ENCODE results near the gene PORCN. TPM values are rescaled to one million over a fixed set of nuclear protein-coding genes. Genes with fewer than 3 reads are reported as not detected.

PORCN gene
- total and polyA plus RNA-seq, 4 donors: 0.70 to 4.9 (median 2.8) TPM

GRCh38 chrX:48569958-48570357 is 61.2 kb downstream of the PORCN start:
- Histone ChIP-seq H3K4me1 (ENCODE audit: control insufficient read depth in 4 of 4, insufficient read depth in 4 of 4, low read length in 3 of 4) (peaks cover 0 to 4% (median 0%) of the 10 kb centered on the region in 4 donors), H3K9ac (ENCODE audit: low read depth in 1 of 2, low read length in 2 of 2) (no peak overlapping the region), H3K9me3 (ENCODE audit: control insufficient read depth in 4 of 4, low read length in 3 of 4) (no peaks in the 10 kb centered on the region), H3K36me3 (ENCODE audit: control insufficient read depth in 4 of 4, insufficient read depth in 3 of 4, low read depth in 1 of 4, low read length in 3 of 4) (no peaks in the 10 kb centered on the region), H3K4me3 (ENCODE audit: low read depth in 1 of 3, low read length in 3 of 3) (no peak overlapping the region), H3K27me3 (ENCODE audit: control insufficient read depth in 4 of 4, insufficient read depth in 4 of 4, low read length in 3 of 4) (no peaks in the 10 kb centered on the region), H3K27ac (ENCODE audit: low read depth in 1 of 2, low read length in 2 of 2) (no peak overlapping the region)
- DNase-seq (ENCODE audit: low spot score): no peak
- TF ChIP-seq YY1 (IDR thresholded peaks at IDR 0.05): no peak
- WGBS: 67% methylated on average over 1 of the region's 1 CpG

Other genes starting within 250 kb of the PORCN start
- gene SSX3, start 152.3 kb upstream of the PORCN start, total RNA-seq: not detected
- gene SSX3, start 152.3 kb upstream of the PORCN start, polyA plus RNA-seq: not detected
- gene SSX4, start 125.5 kb upstream of the PORCN start, total RNA-seq: not detected
- gene SSX4, start 125.5 kb upstream of the PORCN start, polyA plus RNA-seq: not detected
- gene SSX4B, start 97.0 kb upstream of the PORCN start, total RNA-seq: not detected
- gene SSX4B, start 97.0 kb upstream of the PORCN start, polyA plus RNA-seq: not detected
- 10 to 100 TPM in 1 of 2 donors, under 1 TPM in 1; 0.25 to 81.3 TPM for gene SLC38A5, start 38.7 kb upstream of the PORCN start, total RNA-seq
- gene SLC38A5, start 38.7 kb upstream of the PORCN start, polyA plus RNA-seq: under 1 TPM; 0.38 to 0.53 TPM
- gene FTSJ1, start 32.8 kb upstream of the PORCN start, total RNA-seq: 10 to 100 TPM; 13.3 to 21.8 TPM
- gene FTSJ1, start 32.8 kb upstream of the PORCN start, polyA plus RNA-seq: 10 to 100 TPM; 14.3 to 19.6 TPM
- 100 to 1,000 TPM; 304 to 362 TPM for gene EBP, start 12.8 kb downstream of the PORCN start, total RNA-seq
- 100 to 1,000 TPM; 376 to 474 TPM for gene EBP, start 12.8 kb downstream of the PORCN start, polyA plus RNA-seq
- 1 to 10 TPM; 3.2 to 3.5 TPM for gene TBC1D25, start 30.7 kb downstream of the PORCN start, total RNA-seq
- gene TBC1D25, start 30.7 kb downstream of the PORCN start, polyA plus RNA-seq: 1 to 10 TPM; 2.6 to 5.8 TPM
- 10 to 100 TPM; 81.0 to 87.3 TPM for gene RBM3, start 65.5 kb downstream of the PORCN start, total RNA-seq
- 10 to 100 TPM; 28.6 to 43.2 TPM for gene RBM3, start 65.5 kb downstream of the PORCN start, polyA plus RNA-seq
- gene WDR13, start 88.5 kb downstream of the PORCN start, total RNA-seq: 10 to 100 TPM; 25.4 to 39.8 TPM
- 10 to 100 TPM; 37.2 to 73.7 TPM for gene WDR13, start 88.5 kb downstream of the PORCN start, polyA plus RNA-seq
- 1 to 10 TPM; 5.1 to 5.6 TPM for gene WAS, start 174.8 kb downstream of the PORCN start, total RNA-seq
- gene WAS, start 174.8 kb downstream of the PORCN start, polyA plus RNA-seq: 1 to 10 TPM; 1.0 to 3.1 TPM
- 1 to 10 TPM; 4.0 to 5.8 TPM for gene SUV39H1, start 187.7 kb downstream of the PORCN start, total RNA-seq
- gene SUV39H1, start 187.7 kb downstream of the PORCN start, polyA plus RNA-seq: 1 to 10 TPM; 3.2 to 3.5 TPM

All from liver (tissue), 9 donors.